HG02938 (cell line): ENCODE results near the gene DNM1.

Experiments used
- ATAC-seq: cut with Tn5 transposase; IDR thresholded peaks from one replicate; pipeline ENCODE4 v1.9.1; 2021; ENCODE audit warnings: mild to moderate bottlenecking, moderate library complexity; ENCODE audit not compliant: unreplicated experiment

DNM1 gene

DNA sequence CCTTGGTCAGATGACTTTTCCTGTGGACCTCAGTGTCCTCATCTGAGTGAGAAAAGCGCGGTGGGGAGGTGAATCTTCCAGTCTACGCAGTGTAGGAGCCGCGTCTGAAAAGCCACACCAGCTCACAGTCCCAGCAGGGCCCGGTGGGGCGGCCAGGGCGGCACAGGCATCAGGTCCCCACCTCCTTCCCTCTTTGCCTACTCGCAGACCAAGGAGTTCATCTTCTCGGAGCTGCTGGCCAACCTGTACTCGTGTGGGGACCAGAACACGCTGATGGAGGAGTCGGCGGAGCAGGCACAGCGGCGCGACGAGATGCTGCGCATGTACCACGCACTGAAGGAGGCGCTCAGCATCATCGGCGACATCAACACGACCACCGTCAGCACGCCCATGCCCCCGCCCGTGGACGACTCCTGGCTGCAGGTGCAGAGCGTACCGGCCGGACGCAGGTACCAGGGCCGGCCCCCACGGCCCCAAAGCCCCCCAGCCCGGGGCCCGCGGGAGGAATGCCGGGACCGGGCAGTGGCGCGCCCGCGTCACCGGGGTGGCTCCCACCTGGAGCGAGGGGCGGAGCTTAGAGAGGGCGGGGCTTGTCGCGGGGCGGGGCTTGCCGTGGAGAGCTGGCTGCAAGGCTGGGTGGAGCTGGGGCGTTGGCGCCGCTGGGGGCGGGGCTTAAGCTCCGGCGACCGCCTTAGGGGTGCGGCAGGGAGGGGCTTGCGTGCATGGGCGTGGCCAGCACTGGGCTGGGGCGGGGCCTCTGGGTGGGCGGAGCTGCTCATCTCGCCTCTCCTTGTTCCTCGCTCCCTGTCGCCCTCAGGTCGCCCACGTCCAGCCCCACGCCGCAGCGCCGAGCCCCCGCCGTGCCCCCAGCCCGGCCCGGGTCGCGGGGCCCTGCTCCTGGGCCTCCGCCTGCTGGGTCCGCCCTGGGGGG is 47.0 kb downstream of the DNM1 start:
- ATAC-seq: peak; percentile 73

DNA sequence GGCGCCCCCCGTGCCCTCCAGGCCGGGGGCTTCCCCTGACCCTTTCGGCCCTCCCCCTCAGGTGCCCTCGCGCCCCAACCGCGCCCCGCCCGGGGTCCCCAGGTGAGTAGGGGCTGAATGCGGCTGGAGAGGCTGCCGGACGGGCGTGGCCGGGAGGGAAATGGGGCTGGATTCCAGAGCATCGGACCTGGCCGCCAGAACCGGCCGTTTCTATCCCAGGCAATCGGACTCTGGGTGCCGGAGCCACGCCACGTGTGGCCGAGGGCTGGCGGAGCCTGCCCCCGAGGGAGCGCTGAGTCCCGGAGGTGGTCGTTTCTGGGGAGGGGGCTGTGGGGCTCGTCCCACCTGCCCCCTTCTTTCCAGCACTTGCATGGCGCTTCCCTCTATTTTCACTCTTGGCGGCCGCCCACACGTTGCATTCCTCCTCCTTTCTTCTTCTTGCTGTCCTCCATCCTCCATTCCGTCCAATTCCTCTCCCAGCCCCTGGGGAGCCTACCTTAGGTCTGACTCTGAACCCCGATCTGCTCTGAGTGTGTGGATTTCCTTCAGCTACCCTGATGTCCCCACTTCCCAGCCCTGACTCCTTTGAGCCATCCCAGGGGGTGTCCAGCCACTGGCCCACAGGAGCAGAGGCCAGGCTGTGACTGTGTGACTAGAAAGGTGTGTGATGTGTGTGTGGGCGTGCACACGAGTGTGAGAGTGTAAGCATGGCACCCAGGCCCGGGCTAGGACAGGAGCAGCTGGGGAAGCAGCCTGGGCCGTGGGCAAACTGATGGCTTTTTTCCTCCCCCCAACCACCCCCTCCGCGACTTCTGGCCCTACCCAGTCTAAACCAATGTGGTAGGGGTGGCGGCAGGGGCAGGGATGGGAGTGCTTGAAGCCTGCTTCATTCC is 47.9 kb downstream of the DNM1 start:
- peak; percentile 9 for ATAC-seq

DNA sequence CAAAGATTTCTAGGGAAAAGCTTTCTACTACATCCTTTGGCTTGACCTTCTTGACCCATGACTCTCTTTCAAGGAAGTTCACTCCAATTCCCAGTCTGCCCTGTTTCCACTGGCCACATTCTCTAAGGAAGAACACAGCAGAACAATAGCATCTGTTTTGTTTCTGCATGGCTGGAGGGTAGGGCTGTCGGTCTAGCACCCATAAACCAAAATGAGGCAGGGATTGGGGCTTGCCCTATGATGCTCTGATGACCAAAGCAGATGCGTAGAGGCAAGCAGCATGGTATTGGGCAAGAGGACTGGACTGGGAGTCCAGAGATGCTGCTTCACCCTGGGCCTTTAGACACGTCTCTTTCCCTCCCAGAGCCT is 48.5 kb downstream of the DNM1 start:
- no peak for ATAC-seq

DNA sequence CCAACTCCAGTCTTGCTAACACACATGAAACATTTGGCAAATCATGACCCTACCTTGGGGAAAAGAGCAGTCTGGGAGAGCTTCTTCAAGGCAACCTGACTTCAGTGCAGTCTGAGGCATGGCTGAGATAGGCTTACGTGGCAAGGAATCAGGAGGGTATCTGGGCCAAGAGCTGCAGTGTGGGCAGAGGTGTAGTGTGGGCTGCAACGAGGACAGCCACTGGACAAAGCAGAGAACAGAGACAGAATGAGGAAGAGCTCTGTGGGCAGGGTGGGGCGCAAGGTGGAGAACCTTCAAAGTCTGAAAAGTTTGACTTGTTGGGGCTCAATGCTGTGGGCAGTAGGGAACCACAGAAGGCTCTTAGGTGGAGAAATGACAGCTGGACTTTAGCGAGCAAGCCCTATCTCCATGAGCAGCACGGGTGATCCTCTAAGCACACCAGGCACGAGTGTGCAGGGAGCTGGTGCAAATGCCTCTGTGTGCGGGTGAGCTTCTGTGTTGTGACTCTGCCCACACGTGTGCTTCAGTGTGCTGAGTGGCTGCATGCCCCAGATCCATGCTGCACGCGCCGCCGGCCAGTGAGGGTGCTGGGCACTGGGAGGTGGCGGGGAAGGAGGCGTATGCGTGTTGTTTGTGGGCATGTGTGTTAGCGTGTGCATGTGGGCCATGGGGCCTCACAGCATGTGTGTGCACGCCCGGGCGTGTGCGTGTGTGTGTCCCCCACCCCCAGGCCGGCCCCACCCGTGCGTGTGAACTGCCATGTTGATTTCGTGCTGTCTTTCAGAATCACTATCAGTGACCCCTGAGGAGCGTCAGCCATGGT is 49.3 kb downstream of the DNM1 start:
- ATAC-seq: no peak

DNA sequence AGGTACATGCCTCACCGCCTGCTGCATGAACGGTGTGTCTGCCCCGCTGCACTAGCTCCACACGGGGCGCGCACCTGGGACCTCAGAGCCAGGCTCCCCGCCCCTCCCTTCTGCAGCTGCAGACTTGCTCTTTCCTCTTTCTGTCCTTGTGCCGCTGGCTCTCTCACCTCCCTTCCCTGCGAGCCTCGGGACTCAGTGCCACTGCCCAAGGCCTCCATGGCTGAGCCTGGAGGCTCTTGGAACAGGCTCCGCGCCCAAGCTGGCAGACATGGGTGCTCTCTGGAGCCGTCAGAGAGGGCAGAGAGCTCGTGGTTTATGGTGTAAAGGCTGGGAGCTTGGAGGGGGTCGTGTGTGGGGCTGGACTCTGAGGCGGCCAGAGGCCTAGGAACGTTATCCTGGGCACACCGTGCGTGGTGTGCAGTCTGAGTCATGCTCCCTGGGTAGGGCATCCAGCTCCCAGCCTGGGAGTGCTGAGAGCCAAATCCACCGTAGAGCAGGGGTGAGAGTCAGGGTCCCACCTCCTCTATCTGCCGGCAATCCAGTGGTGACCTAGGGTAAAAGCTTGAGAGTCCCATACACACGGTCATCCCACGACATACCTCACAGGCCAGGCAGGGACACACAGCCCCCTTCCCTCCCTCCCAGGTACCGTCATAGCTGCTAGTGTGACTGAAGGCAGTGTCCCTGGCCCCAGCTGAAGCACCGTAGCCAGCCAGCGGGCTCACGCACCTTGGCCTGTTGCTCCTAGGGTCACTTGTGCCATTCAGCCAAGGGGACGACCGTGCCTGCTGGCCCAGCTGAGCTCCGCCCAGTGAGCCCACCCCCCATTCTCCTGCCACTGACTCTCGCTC is 50.2 kb downstream of the DNM1 start:
- no peak for ATAC-seq

DNA sequence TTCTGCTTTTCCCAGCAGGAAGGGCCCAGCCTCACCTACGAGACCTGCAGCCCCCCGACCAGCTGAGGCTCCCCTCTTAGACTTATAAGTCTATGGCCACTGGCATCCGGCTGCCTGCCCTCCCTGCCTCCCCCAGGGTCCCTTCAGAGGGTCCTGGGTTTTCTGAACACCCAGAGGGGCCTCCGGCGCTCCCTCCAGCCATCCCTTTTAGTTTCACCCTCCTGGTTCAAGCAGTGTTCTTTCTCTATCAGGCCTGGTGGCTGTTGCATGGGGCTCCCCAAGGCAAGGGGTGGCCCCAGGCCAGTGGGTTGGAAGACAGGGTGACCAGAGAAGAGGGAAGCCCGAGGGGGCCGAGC is 50.8 kb downstream of the DNM1 start:
- no peak for ATAC-seq

DNA sequence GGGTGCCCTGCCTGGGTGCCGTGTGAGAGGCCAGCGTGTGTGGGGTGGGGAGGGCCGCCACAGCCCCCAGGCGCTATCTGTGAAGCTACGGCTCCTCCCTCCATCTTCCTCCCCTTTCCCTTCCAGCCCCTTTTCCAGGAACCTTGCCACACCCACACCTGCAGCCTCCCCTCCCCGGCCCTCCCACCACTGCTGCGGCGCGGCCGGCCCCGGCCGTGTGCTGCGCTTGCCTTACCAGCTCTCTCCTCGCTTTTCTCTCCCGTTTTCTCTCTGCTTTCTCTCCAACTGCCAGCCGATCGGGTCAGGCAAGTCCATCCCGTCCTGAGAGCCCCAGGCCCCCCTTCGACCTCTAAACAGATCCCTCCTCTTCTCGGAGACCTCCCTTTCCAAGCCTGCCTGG is 51.2 kb downstream of the DNM1 start:
- ATAC-seq: no peak

DNA sequence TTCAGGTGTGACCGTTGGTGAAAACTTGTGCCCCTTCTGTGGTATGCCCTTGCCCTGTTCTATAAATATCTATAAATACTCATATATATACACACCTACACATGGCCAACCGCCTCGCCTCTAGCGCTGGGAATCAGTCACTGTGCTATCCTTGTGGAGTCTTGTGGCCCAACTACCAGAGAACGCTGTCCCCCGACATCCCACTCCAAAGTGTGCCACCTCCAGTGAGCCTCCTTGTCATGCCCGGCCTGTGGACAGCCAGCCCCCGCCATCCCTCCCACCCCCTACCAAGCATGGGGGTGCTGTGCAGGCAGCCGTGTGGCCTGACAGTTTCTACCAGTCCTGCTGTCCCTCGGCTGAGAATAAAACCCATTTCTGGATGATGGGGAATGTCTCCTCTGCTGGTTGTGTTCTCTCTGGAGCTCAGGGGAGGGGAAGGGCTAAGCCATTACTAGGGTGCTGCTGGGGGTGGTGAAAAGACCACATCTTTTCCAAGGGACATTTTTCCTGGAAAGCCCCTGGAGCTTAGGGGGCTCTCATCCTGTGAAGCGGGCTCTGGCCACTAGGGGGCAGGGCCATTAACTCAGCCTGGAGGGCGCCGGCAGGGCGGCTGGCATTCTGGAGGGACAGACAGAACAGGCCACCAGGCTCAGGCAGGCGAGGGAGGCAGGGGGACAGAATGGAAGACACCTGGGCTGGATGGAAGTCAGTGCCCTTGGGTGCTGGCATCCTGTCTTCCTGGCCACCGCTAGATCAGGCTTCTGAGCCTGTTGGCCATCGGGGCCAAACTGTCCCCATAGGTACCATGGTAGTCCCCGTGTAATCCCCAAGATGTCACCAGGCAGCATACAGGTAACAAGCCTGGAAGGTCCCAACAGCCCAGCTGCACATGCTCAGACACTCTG is 51.9 kb downstream of the DNM1 start:
- no peak for ATAC-seq

DNA sequence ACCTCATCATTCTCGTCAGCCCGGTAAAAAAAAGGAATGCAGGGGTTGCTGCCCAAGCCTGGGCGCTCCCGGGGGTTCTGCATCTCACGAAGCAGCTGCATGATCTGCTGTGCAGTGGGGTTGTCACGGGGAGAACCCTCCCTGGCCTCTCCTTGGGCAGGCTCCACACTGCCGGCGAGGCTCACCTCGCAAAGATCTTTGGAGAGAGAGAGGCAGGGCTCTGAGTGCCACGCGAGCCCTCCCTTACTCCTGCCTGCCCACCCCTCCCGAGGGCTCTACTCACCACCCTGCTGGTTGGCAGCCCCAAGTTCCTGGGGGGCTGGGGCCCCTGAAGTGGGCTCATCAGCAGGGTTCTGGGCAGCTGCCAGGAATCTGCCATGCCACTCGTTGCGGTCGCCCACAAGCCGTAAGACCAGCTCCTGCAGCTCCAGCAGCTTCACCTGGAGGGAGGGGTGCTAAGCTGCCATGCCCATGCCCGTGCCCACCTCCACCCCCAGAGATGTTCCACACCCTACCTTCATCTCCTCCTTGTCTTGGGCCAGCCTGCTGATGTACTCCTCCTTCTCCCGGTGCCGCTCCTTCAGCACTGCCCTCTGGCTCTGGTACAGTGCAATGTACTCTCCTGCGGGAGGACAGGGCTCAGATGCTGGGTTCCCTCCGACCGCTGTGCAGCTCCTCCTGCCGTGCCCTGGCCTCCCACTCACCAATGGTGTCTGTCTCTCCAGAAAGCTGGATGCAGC is 54.1 kb downstream of the DNM1 start:
- ATAC-seq: no peak

DNA sequence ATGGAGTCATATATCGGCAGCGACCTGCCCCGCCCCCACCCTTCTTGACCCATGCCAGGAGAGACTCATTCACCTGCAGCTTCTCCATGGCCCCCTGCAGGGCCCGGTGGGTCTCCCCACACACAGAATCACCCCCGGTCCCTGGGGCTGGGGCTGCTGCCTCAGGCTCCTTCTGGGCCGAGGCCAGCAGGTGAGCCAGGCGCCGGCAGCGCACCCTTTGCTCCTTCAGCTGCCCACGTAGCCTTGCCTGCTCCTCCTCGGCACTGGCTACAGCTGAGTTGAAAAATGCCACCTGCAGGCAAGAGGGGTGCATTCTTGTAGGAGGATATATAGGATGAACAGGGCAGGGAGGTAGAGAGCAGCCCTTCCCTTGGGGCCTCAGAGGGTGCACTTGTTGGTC is 54.7 kb downstream of the DNM1 start:
- ATAC-seq: no peak

DNA sequence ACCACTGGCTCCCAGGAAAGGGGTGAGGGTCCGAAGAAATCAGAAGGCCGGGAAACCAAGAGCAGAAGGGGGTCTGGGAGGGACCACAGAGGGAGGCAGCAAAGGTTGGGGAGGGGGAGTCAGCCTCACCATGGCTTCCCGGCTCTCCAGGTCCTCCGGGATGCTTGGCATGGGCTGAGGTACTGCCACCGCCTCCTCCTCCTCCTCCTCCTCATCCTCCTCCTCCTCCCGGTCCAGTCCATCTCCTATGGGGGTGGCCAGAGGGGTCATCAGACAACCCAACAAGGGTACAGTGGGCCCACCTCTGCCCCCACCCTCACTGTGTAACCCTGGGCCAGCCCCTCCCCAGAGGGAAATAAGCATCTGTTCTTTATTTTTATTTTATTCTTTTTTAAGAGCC is 55.1 kb downstream of the DNM1 start:
- no peak for ATAC-seq

DNA sequence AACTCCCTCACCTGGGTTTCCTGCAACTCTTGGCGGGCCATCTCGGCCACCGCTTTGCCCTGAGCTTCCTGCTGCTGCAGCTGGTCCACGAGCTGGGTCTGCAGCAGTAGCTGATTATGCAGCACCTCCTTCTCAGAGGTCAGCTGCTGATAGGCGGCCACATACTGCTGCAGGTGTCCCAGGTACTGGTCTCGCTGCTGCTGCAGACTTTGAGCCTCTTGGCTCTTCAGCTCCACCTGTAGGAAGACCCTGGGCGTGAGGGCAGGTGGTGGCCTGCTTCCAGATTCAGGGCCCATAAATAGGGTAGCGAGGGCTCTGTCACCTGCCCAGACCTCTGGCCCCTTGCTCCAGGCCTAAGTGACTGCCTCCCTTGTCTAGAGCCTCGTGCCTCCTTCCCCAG is 56.0 kb downstream of the DNM1 start:
- ATAC-seq: no peak

DNA sequence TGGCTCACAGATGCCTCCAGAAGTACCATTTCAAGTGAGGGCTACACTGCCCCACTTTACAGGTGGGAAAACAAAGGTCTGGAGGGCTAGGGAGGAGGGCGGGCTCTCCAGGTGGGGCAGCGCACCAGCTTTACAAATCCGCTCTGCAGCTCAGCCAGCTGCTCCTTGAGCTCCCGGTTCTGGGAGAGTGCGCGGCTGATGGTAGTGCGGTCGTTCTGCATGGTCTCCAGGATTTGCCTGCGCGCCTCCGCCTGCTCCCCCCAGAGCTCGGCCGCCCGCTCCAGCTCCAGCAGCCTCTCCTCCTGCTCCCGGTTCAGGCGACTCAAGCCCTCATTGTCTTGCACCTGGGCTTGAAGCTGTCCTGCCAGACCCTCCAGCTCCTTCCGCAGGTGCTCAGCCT is 57.2 kb downstream of the DNM1 start:
- no peak for ATAC-seq

DNA sequence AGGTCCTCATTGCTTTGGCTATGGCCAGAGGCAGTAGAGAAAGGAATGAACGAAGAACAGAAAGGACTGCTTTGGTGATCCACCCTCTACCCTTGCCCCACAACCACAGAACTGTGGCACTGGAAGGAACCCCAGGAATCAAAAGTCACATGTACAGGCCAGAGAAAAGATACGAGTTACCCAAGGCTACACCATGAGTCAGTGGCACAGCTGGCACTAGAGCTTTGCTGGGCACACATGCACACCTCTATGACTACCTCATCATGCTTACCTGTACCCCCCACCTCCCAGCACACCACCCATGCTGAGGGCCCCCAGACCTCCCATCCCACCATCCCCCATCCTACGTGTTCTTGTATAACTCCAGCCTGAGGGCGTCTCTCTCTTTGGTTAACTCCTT is 59.5 kb downstream of the DNM1 start:
- ATAC-seq: no peak

DNA sequence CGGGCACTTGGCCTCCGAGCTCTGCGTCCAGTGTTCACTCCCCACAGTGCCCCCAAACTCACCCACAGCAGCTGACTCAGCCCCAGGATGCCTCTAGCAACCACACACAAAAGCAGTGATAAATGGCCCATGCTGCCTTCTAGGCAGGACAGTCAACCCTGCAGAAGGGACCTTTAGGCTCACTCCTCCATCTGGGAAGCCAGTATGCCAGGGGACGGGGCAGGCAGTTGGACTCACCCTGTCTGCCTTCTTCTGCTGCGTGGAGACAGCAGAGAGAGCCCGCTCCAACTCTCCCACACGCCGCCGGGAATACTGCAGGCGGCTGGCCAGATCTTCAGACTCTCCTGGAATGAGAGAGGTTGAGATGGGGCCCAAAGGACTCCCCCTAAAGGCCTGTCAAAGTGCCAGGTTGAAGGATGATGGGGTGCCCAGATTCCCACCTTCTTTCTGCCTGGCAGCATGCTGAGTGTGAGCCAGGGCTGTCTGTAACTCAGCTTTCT is 62.2 kb downstream of the DNM1 start:
- no peak for ATAC-seq

DNA sequence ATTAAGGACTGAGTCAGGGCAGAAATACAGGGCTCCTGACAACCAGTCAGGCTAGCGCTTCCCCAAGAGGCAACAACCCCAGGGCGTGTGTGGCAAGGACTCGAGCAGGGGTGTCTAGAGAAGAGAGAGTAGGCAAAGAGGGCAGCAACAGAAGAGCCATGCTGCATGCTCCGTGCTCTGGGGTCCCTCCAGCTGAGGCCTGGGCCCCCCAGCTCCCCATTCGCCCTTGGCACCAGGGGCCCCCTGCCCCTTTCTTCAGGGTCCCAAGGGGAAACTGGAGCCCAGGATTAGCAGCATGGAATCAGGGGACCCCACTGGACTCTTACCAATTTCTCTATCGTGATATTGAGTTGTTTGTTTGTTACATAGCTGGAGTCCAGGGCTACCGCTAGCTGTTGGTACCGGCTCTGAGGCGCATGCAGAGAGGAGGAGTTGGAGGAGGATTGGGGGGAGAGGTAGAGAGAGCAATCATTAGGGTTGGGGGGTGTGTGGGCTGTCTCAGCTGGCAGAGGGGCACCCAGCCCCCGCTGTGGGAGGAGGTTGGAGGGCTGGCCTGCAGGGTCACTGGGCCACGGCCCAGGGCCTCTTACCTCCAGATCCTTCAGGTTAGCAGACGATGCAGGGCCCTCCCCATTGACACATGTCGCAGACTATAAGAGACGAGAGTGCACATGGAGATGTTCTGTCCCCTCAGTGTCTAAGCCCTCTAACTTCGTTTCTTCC is 63.9 kb downstream of the DNM1 start:
- no peak for ATAC-seq

DNA sequence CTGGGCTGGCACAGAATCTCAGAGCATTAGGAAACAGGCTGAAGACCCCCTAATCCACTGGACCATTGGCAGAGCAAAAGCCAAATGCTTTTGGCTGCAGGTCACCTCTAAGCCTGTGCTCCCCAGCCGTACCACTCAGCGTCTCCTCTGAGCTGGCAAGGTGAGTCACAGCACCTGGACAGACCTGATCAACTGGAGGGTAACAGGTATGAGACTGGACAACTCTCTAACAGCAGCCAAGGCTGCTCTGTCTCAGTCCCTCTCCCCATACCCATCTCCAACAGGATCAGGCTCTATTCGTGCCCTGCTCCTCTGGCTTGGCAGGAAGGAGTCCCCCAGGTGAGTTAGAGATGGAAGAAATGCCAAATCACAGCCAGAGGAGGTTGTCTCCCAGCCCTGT is 67.9 kb downstream of the DNM1 start:
- ATAC-seq: no peak

DNA sequence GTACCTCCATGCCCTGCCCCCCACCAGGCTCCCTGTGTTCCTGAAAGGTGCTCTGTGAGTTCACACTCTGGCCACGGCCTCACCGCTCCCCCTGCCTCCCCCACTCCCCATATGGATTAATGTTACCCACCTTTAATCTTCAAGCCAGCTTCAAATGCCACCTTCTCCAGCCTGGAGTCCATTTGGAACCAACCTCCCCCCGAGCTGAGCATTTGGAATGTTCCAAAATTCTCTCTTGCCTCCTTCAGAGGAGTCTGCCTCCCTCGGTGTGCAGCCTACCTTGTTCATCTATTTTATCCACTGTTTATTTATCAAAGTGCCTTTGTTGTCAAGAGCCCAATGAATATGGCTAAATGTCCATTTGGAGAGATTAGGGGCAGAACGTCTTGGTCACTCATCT is 68.3 kb downstream of the DNM1 start:
- no peak for ATAC-seq
